Kidney (tissue), 14 donors: Measurements from ENCODE around the gene AGXT. TPM values are rescaled to one million over a fixed set of nuclear protein-coding genes. Genes with fewer than 3 reads are reported as not detected.

Experiments used
- DNase-seq, 5 donors: peaks; one replicate each; pipeline ENCODE4 v3.0.0-alpha.2; 2013 to 2020
- FAIRE-seq: peaks from 2 replicates; lab custom pipeline; 2012; peaks lifted over from hg19 to GRCh38; lab: Jason Lieb, UNC
- H3K27ac ChIP-seq, 2 donors: one replicate each; pipeline ENCODE4 v1.7.0; 2013; ENCODE audit warnings: low read depth in 2 of 2, low read length in 2 of 2, inconsistent platforms in 1 of 2
- H3K27me3 ChIP-seq: one replicate; pipeline ENCODE4 v1.7.1; 2013; ENCODE audit warnings: low read length, inconsistent platforms; ENCODE audit not compliant: control insufficient read depth, insufficient read depth
- H3K36me3 ChIP-seq, 3 donors: one replicate each; pipeline versions ENCODE4 v1.7.0 to v1.7.1; 2013; ENCODE audit warnings: low read length in 3 of 3, control low read depth in 1 of 3, inconsistent platforms in 1 of 3; ENCODE audit not compliant: insufficient read depth in 3 of 3, control insufficient read depth in 2 of 3
- H3K4me1 ChIP-seq, 3 donors: one replicate each; pipeline versions ENCODE4 v1.7.0 to v1.7.1; 2013; ENCODE audit warnings: low read length in 3 of 3, inconsistent platforms in 1 of 3, low read depth in 1 of 3; ENCODE audit not compliant: control insufficient read depth in 2 of 3, insufficient read depth in 2 of 3
- H3K4me3 ChIP-seq, 3 donors: one replicate each; pipeline versions ENCODE4 v1.7.0 to v1.8.1; 2013; ENCODE audit warnings: low read length in 3 of 3, control low read depth in 1 of 3, inconsistent platforms in 1 of 3
- H3K9ac ChIP-seq, 3 donors: one replicate each; pipeline versions ENCODE4 v1.7.0 to v1.7.1; 2013; ENCODE audit warnings: low read length in 3 of 3, control low read depth in 1 of 3, inconsistent platforms in 1 of 3
- H3K9me3 ChIP-seq, 3 donors: one replicate each; pipeline versions ENCODE4 v1.7.0 to v1.7.1; 2013; ENCODE audit warnings: low read length in 3 of 3, control low read depth in 1 of 3, inconsistent platforms in 1 of 3; ENCODE audit not compliant: control insufficient read depth in 2 of 3, insufficient read depth in 1 of 3
- intact Hi-C: fragments of 100-400 bp; cut with DNase I; formaldehyde crosslinking; loops from one replicate; pipeline ENCODE4 v1.11.1; 2022
- polyA plus RNA-seq: library from polyadenylated mRNA; stranded (reverse); fragments of 350-450 nt; fragmentation: Illumina TruSeq; extraction: RNeasy Lipid Tissue Mini Kit (QIAGEN cat#74804); gene quantifications from one replicate; pipeline ENCODE4 v1.2.3, GENCODE V29; 2014; ENCODE audit warnings: low read depth, low replicate concordance; ENCODE audit not compliant: insufficient read depth
- total RNA-seq: library from RNA; stranded (reverse); fragmentation: NEBNext Ultra II Directional; extraction: Animal tissue kit (Norgen Biotek cat#: 25700); gene quantifications from one replicate; pipeline ENCODE4 v1.2.1, GENCODE V29; 2021
- TF ChIP-seq, protein P1 (sequence below): IDR thresholded peaks from 3 replicates; pipeline ENCODE4 v1.5.1; 2012; ENCODE audit warnings: mild to moderate bottlenecking, moderate library complexity, borderline replicate concordance; ENCODE audit not compliant: insufficient read depth; ENCODE audit errors: extremely low read depth
- donor health status: control.
- donor health status: control.
- donor health status: control.
- donor health status: control.
- donor health status: control.
- donor health status: DM: yes; HTN: yes; CAD: no.
- donor health status: Normal renal cell carcinoma (clear cell type).

The AGXT gene
- total and polyA plus RNA-seq, 2 donors from 2014 or later: 0.09 to 12.5 TPM

DNA sequence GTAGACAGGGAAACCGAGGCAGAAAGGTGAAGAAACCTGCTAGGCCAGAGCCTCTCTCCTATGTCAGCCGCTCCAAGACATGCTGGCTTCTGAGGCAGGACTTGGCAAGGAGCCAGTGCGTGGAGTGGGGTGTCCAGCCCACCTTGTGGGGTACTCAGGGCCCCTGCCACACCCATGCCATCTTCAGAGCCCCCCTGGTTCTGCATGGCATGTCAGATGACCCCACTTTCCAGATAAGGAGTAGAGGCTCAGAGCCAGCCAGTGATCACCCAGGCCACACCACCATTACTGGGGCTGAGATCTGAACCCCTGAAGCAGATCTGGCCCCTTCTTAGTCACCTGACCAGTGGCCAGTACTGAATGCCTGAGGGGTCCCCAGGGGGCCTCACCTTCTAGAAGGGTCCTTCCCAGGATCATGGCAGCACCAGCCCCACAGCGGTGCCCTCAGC lies 52.2 kb downstream of the AGXT start:
- H3K4me3 ChIP-seq: no peak overlapping the region
- FAIRE-seq (no peak), DNase-seq (peak in 1 of 5 donors; percentile 58)
- no peaks in the 10 kb centered on the region for H3K4me1 ChIP-seq
- H3K27me3 ChIP-seq: no peaks in the 10 kb centered on the region
- TF ChIP-seq, protein P1, sequence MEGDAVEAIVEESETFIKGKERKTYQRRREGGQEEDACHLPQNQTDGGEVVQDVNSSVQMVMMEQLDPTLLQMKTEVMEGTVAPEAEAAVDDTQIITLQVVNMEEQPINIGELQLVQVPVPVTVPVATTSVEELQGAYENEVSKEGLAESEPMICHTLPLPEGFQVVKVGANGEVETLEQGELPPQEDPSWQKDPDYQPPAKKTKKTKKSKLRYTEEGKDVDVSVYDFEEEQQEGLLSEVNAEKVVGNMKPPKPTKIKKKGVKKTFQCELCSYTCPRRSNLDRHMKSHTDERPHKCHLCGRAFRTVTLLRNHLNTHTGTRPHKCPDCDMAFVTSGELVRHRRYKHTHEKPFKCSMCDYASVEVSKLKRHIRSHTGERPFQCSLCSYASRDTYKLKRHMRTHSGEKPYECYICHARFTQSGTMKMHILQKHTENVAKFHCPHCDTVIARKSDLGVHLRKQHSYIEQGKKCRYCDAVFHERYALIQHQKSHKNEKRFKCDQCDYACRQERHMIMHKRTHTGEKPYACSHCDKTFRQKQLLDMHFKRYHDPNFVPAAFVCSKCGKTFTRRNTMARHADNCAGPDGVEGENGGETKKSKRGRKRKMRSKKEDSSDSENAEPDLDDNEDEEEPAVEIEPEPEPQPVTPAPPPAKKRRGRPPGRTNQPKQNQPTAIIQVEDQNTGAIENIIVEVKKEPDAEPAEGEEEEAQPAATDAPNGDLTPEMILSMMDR: no peak
- H3K36me3 ChIP-seq: no peaks in the 10 kb centered on the region
- no peak overlapping the region for H3K27ac ChIP-seq
- no peaks in the 10 kb centered on the region for H3K9me3 ChIP-seq
- no peak overlapping the region for H3K9ac ChIP-seq
- intact Hi-C loops: no loop called here

- no peaks in the 10 kb centered on the region for H3K36me3 ChIP-seq
- DNase-seq (peak in 3 of 5 donors; percentile 3 to 75 (median 35)), FAIRE-seq (no peak)
- H3K27ac ChIP-seq: no peak overlapping the region
- H3K9ac ChIP-seq: no peak overlapping the region
- no peaks in the 10 kb centered on the region for H3K9me3 ChIP-seq
- TF ChIP-seq, protein P1: no peak
- H3K4me3 ChIP-seq: no peak overlapping the region
- no peaks in the 10 kb centered on the region for H3K27me3 ChIP-seq
- intact Hi-C loops: no loop called here
- H3K4me1 ChIP-seq: no peaks in the 10 kb centered on the region
These were observed 52.8 kb downstream of the AGXT start for GRCh38 chr2:240921311-240921994.

DNA sequence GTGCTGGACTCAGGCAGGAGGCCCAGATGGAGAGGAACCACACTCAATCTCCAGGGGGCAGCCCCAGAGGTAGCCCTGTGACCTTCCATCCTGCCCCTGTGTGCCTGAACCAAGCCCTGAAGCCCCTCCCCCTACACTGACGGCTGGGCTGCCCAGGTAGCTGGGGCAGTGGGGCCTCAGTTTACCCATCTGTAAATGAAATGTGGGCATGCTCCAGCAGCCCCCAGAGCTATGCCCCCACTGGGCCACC lies 53.3 kb downstream of the AGXT start:
- FAIRE-seq: no peak
- H3K27ac ChIP-seq: no peak overlapping the region
- DNase-seq: peak in 2 of 5 donors; percentile 6 to 41
- no peaks in the 10 kb centered on the region for H3K27me3 ChIP-seq
- no peaks in the 10 kb centered on the region for H3K9me3 ChIP-seq
- no peaks in the 10 kb centered on the region for H3K36me3 ChIP-seq
- intact Hi-C loops: no loop called here
- no peak overlapping the region for H3K4me3 ChIP-seq
- no peaks in the 10 kb centered on the region for H3K4me1 ChIP-seq
- TF ChIP-seq, protein P1: no peak
- H3K9ac ChIP-seq: no peak overlapping the region
